Activated naive CD4-positive, alpha-beta T cell treated with Interleukin-2 at 50 U/mL for 16 hours (primary cell): Measurements from ENCODE around the gene PKHD1.
"Not testable (repeated sequence)": the region's sequence is repeated elsewhere in the genome, so short reads cannot be mapped to it uniquely, and the experiment has no call there.

Source experiments
- DNase-seq: peaks from one replicate; pipeline ENCODE4 v3.0.0-alpha.2; 2020

Gene PKHD1

GRCh38 chr6:52041134-52041533 is 46.3 kb downstream of the PKHD1 start:
- no peak for DNase-seq

- DNase-seq = no peak
Observed at GRCh38 chr6:52027699-52028098, 59.7 kb downstream of the PKHD1 start.

GRCh38 chr6:52024451-52025068 is 62.9 kb downstream of the PKHD1 start:
- no peak for DNase-seq

GRCh38 chr6:52022675-52023074 is 64.7 kb downstream of the PKHD1 start:
- DNase-seq = no peak

DNA sequence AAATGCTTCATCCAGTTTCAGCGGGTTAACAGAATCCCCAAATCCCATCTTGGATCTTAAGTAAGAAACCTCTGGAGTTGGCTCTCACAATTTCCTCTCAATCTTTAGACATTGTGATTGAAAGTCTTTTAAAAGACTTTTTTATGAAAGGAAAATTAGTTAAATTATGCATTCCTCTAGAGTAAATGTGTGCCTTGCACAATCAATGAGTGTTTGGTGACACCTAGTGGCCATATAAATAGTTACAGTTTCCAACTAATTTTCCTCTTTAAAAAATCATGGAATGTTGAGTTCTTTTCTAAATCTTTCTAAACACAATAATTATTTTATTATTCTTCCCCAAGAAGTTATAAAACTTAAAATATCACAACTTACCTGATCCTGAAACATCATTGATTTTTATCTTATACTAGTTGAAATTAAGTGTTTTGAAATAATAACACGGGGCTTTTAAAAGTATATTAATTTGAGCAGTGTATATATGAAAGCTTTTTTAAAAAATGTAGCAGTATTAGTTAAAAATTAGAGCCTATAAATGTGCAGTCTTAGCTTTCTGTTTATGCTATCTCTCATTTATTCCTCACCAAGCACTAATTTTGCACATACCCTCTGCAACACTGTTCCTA is 66.4 kb downstream of the PKHD1 start:
- no peak for DNase-seq

DNA sequence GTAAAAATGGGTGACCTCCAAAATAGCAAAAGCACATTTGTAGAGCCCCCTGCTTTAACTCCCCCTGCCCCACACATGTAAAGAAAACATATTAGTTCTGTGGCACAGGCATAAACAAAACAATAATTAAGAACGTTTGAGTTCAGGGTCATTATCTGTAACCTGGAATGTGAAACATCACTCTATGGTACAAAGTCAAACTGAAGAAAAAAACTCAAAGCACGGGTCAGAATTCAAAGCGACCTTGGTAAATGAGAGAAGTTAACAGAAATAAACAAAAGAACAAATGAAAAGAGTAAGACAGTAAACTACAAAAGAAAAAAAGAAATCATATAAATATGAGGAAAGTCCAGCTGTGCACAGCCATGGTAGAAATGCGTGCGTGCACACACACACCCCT is 67.5 kb downstream of the PKHD1 start:
- DNase-seq = no peak

DNA sequence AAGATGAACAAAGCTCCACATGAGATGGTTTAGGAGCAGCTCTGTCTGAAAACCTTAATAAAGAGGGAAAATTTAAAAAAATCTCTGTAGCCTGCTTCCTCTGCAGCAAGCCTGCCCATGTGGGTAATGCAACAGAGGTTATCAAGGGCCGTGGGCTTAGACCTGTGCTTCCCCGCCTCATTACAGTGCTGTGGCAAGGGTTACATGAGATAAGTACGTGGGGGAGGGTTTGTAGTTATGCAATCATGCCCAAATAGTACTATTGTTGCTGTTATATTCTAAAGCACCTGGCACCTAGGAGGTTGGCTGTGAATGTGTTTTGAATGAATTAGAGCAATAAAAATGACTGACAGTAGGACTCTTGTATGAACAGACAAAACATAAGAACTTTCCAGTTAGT is 68.3 kb downstream of the PKHD1 start:
- DNase-seq = no peak

GRCh38 chr6:52016915-52017748 is 70.3 kb downstream of the PKHD1 start:
- DNase-seq = no peak

DNA sequence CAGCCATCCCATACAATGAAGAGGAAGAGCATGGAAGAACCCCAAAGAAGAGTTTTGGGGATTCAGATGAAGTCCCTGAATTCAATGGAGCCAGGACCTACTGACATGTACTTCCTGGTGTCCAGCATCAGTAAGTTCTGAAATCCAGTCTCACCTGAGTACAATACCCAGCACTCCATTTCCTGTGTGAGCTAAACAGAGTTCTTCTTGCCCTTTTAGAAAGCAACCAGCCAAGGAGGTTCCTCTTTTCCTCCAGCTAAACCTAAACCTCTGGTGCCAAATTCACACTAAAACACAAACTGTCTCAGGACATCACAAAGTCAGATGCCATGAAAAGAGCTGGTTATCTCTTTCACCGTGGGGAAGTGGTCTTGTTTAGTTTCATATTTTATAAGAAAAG is 71.5 kb downstream of the PKHD1 start:
- DNase-seq = no peak

- no peak for DNase-seq
Observed at GRCh38 chr6:52014391-52014790, 73.0 kb downstream of the PKHD1 start.

DNA sequence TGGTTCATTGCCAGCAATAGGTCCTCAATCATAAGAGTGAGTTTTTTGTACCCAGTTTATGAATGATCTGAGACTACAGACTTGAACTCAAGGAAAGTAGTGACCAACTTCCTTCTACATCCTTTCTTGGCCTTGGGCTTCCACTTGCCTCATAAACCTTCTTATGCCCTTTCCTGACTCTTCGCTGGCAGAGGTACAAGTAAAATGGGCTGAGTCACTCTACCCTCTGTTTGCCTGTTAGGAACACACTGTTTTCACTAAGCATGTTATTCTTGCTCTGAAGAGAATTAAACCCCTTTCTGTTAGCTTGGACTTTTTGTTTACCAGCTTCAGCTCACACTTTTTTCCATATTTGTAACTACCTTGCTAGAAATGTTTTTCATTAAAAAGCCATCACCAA is 74.4 kb downstream of the PKHD1 start:
- no peak for DNase-seq

DNA sequence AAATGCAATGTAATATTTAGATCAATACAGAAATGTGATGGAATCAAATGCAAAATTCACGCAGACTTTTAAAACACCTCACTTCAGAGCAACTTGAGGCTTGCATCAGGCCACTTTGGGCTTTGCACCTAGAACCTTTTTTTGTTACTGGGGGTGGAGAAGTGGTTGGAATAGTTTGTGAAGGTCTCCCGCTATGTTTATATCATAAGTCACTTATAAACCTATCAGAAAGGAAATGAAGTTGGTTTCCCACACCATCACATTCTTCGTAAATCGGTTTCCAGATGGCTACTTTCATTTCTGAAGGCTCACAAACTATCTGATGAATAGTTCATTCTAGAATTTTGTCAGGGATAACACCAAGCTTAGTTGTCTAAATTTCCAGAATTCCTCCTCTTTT is 74.8 kb downstream of the PKHD1 start:
- no peak for DNase-seq

- DNase-seq = no peak
Observed at GRCh38 chr6:52010806-52011205, 76.6 kb downstream of the PKHD1 start.

- DNase-seq = no peak
Observed at GRCh38 chr6:52010145-52010544, 77.3 kb downstream of the PKHD1 start.

DNA sequence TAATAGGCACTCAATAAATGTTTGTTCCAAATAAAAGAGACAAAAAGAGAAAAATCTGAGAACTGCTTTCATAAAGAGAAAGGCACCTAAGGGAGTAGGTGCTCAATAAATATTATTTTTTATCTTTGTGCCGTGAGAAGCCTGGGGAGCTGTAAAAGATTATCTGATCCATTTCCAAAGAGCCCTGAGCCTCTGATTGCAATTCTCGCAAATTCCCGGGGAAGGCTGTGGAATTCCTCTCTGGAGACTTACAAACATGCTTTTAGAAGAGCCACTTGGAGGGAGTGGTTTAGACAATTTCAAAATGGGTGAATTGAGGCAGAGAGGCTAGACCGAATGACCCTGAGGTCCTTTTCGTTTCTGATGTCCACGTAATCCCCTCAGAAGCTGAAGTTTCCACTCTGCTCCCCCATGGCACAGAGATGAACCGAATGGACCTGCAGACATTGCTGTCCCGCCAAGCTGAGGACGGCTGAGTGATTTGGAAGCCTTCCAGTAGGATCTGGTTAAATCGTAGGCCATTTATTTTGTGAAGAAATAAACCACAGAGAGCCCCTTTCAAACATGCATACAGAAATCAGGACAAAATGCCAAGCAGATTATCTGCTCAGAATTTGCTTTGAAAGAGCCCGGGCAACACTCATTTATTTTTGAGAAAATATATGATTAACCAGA is 77.8 kb downstream of the PKHD1 start:
- DNase-seq = no peak

GRCh38 chr6:52000064-52000463 is 87.3 kb downstream of the PKHD1 start:
- DNase-seq = no peak

DNA sequence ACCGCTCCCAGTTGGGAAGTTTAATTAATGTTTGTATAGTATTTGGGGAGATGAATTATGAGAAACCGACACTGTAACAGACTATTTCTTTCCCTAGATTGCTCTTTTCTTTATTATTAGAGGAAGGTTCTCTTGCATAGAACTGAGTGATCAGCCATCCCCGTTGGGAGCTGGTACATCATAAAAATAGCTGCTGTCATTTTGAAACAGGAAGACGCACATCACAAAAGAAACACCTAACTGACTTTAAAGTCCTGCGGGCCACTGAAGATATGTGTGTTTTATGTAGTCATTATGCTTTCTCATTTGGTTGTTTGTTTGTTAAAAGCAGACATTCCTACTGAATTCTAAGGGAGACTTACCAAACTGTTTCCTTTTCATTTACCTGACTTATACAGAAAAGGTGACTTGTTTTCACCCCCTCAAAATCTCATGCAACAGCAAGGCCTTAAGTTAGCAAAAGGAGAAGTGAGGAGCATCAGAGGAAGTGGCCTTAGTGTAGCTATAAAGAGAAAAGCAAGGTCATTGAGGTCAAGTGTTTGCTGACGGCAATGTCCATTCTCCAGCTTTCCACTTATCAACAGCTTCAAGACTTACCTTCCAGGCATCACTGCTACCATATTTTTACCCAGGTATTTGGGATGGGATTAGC is 91.0 kb downstream of the PKHD1 start:
- no peak for DNase-seq

DNA sequence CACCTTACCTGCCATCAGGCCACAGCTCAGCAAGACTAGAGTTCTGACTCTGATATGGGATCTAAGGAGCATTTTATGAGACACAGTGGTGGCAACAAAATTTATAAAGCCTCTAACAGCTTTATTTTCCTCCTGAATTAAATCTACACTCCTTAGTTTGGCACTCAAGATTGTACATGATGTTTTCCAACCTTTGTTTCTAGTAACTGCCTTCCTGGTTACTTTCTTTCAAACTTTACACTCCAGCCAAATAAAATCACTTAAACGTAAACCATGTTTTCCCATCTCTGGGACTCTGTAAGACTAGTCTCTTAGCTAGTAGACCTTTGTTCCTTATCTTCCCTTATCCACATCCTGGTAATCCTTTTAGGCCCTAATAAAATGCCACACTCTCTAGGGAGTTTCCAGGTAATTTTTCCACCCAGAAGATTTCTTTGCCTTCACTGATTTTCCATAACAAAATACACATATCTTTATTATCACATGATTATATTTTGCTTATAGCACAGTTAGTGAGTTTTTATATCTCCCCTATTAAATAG is 92.1 kb downstream of the PKHD1 start:
- DNase-seq = no peak

DNA sequence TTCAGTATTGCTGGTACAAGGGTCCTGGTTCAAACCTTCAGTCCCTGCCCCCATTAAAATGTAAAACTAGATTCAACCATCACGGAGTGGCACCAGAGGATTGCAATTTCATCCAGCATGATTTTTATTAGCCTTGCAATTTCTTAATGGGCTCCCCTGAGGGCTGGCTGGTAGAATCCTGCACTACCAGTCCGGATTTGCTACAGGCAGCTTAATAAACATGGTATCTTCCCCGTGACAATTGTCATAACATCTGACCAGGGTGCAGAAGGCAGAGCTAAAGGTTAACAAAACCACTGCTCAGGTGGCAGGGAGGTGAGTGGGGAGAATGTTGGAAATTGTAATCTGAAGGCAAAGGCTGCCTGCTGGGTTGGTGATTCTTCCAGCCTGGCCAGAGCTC is 94.5 kb downstream of the PKHD1 start:
- no peak for DNase-seq

GRCh38 chr6:51989789-51990188 is 97.6 kb downstream of the PKHD1 start:
- DNase-seq = no peak

DNA sequence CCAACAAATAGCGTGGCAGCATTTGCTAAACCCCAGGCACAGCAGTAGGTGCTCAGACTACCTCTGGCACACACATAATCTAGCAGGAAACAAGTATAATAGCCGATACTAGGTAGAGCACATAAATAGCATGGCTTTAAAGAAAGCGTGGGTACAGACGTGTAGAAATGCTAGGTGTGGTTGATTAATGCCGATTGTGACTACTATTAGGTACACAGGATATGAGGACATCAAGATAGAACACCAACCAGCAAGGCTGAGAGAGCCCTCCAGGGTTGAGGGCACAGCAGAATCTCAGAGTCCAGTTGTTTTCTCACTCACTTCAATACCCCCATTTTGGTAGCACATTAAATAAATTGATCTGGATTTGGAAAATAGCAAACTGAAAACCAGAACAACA is 100.5 kb downstream of the PKHD1 start:
- no peak for DNase-seq

DNA sequence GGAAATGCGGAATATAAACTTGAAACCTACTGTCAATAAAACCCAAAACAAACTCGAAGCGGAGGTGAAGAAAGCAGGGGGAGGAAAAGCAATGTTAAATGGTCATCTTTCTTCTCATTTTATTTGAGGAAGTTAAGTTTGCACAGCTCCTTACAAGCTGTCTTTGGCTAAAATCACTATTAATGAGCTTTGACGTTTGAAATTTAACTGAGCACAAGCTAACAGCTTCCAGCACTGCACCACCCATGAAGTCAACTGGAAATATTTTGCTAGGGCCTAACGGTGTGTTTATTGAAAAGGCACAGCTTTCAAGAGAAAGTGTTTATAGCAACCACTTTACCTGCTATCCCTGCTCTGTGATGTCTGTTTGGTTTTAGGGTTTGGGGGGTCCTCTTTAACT is 103.8 kb downstream of the PKHD1 start:
- DNase-seq = no peak

DNA sequence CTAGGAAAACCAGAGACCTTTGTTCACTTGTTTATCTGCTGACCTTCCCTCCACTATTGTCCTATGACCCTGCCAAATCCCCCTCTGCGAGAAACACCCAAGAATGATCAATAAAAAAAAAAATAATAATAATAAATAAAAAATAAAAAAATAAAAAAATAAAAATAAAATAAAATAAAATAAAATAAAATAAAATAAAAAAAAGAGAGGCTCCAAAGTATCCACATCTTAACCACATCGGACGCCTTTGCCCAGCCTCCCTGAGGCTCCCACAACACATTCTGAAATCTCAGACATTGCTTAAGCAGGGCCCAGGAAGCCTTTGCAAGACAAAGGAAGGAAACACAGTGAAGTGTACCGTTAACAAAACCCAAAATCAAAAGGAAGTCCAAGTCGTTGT is 104.7 kb downstream of the PKHD1 start:
- DNase-seq = not testable (repeated sequence)
